ENCODE measurements around the gene AK8. TPM values are rescaled to one million over a fixed set of nuclear protein-coding genes. Genes with fewer than 3 reads are reported as not detected.

Gene AK8
- polyA plus RNA-seq, 3 donors: 0.08 TPM; not detected in 2

- H3K4me1 Mint-ChIP-seq: no peaks in the 10 kb centered on the region
- Histone ChIP-seq H3K9me3 (replicated peaks in 1 of 2; ENCODE audit: control insufficient read depth in 1 of 2, insufficient read depth in 1 of 2, low read length in 2 of 2) (no peaks in the 10 kb centered on the region), H3K36me3 (replicated peaks in 1 of 2; ENCODE audit: control insufficient read depth in 1 of 2, insufficient read depth in 2 of 2, low read length in 2 of 2) (no peaks in the 10 kb centered on the region), H3K27me3 (ENCODE audit: control insufficient read depth in 2 of 2, insufficient read depth in 2 of 2, low read length in 2 of 2) (no peaks in the 10 kb centered on the region), H4K20me1 (ENCODE audit: insufficient read depth, low read length) (no peaks in the 10 kb centered on the region), H3K79me2 (ENCODE audit: insufficient read depth, low read length) (no peaks in the 10 kb centered on the region), H3K9ac (ENCODE audit: insufficient read depth, low read length, poor library complexity, severe bottlenecking) (no peak overlapping the region), H2AFZ (ENCODE audit: insufficient read depth, low read depth, low read length, poor library complexity, severe bottlenecking) (no peak overlapping the region), H3K4me3 (replicated peaks in 1 of 3; ENCODE audit: low read depth in 2 of 3, low read length in 3 of 3) (no peak overlapping the region), H3K4me1 (ENCODE audit: control insufficient read depth in 1 of 2, insufficient read depth in 2 of 2, low read length in 2 of 2) (no peaks in the 10 kb centered on the region), H3K27ac (ENCODE audit: low read depth in 1 of 2, low read length in 2 of 2) (no peak overlapping the region), H3K4me2 (replicated peaks; ENCODE audit: extremely low read depth, low read length, poor library complexity, severe bottlenecking) (no peak overlapping the region)
- DNase-seq: no peak
- H3K27me3 Mint-ChIP-seq (ENCODE audit: low read depth in 3 of 3): peaks cover 2 to 5% (median 4%) of the 10 kb centered on the region in 3 donors
- intact Hi-C loops (cut with micrococcal nuclease): no loop called here
- no peak overlapping the region for H3K27ac Mint-ChIP-seq
- no peak for TF ChIP-seq CTCF (IDR thresholded peaks at IDR 0.05)
- no peaks in the 10 kb centered on the region for H3K36me3 Mint-ChIP-seq
- no peak overlapping the region for H3K4me3 Mint-ChIP-seq
- H3K9me3 Mint-ChIP-seq: peaks cover 0 to 2% (median 0%) of the 10 kb centered on the region in 7 donors
- WGBS (ENCODE audit: insufficient coverage): 93% methylated on average over 3 of the region's 5 CpGs
Measured at GRCh38 chr9:132729235-132729890, 148.7 kb downstream of the AK8 start.

- Histone ChIP-seq H3K4me3 (replicated peaks in 1 of 3; ENCODE audit: low read depth in 2 of 3, low read length in 3 of 3) (no peak overlapping the region), H3K27ac (ENCODE audit: low read depth in 1 of 2, low read length in 2 of 2) (no peak overlapping the region), H3K36me3 (replicated peaks in 1 of 2; ENCODE audit: control insufficient read depth in 1 of 2, insufficient read depth in 2 of 2, low read length in 2 of 2) (no peaks in the 10 kb centered on the region), H4K20me1 (ENCODE audit: insufficient read depth, low read length) (no peaks in the 10 kb centered on the region), H3K9ac (ENCODE audit: insufficient read depth, low read length, poor library complexity, severe bottlenecking) (no peak overlapping the region), H3K27me3 (ENCODE audit: control insufficient read depth in 2 of 2, insufficient read depth in 2 of 2, low read length in 2 of 2) (no peaks in the 10 kb centered on the region), H3K79me2 (ENCODE audit: insufficient read depth, low read length) (no peaks in the 10 kb centered on the region), H3K4me2 (replicated peaks; ENCODE audit: extremely low read depth, low read length, poor library complexity, severe bottlenecking) (no peak overlapping the region), H3K4me1 (ENCODE audit: control insufficient read depth in 1 of 2, insufficient read depth in 2 of 2, low read length in 2 of 2) (no peaks in the 10 kb centered on the region), H2AFZ (ENCODE audit: insufficient read depth, low read depth, low read length, poor library complexity, severe bottlenecking) (no peak overlapping the region), H3K9me3 (replicated peaks in 1 of 2; ENCODE audit: control insufficient read depth in 1 of 2, insufficient read depth in 1 of 2, low read length in 2 of 2) (no peaks in the 10 kb centered on the region)
- no peak for TF ChIP-seq CTCF (IDR thresholded peaks at IDR 0.05)
- intact Hi-C loops (cut with micrococcal nuclease): no loop called here
- H3K27me3 Mint-ChIP-seq (ENCODE audit: low read depth in 3 of 3): peaks cover 2 to 7% (median 6%) of the 10 kb centered on the region in 3 donors
- H3K27ac Mint-ChIP-seq: no peak overlapping the region
- no CpG with 5 or more reads among the region's 2 CpGs for WGBS (ENCODE audit: insufficient coverage)
- no peak for DNase-seq
- H3K4me1 Mint-ChIP-seq: no peaks in the 10 kb centered on the region
- no peak overlapping the region for H3K4me3 Mint-ChIP-seq
- H3K9me3 Mint-ChIP-seq: peaks cover 0 to 2% (median 0%) of the 10 kb centered on the region in 7 donors
- no peaks in the 10 kb centered on the region for H3K36me3 Mint-ChIP-seq
Measured at GRCh38 chr9:132728497-132728896, 149.6 kb downstream of the AK8 start.
